ENCODE measurements around the gene PROX1. TPM values are rescaled to one million over a fixed set of nuclear protein-coding genes. Genes with fewer than 3 reads are reported as not detected.

The PROX1 gene
- total RNA-seq, 2 experiments from 2014 or later = 0.03 TPM; not detected in 1

- intact Hi-C loops (cut with DNase I, micrococcal nuclease) = no loop called here
- CTCF ChIA-PET = no interaction called here
These were observed 15.6 kb upstream of the PROX1 start for GRCh38 chr1:213972141-213972540.

GRCh38 chr1:213973129-213973528, 14.6 kb upstream of the PROX1 start:
- H3K4me1 Mint-ChIP-seq (ENCODE audit: low read depth) = no peaks in the 10 kb centered on the region
- Histone ChIP-seq H3K9me3 (ENCODE audit: control insufficient read depth in 1 of 2, insufficient read depth in 1 of 2, low read length in 2 of 2) (peaks cover 0 to 10% of the 10 kb centered on the region in 2 experiments), H3K36me3 (ENCODE audit: insufficient read depth, low read length) (no peaks in the 10 kb centered on the region), H3K27ac (ENCODE audit: low read depth in 1 of 2, low read length in 2 of 2) (no peak overlapping the region), H3K27me3 (ENCODE audit: control insufficient read depth in 1 of 2, insufficient read depth in 2 of 2, low read length in 2 of 2) (peaks cover 10 to 16% of the 10 kb centered on the region in 2 experiments), H3K4me3 (ENCODE audit: low read length) (no peak overlapping the region), H3K4me1 (ENCODE audit: insufficient read depth, low read length) (no peaks in the 10 kb centered on the region)
- CTCF ChIA-PET = no interaction called here
- intact Hi-C loops (cut with DNase I, micrococcal nuclease) = no loop called here
- H3K27ac Mint-ChIP-seq = no peak overlapping the region
- peaks cover 49% of the 10 kb centered on the region for H3K27me3 Mint-ChIP-seq
- ATAC-seq (ENCODE audit: poor library complexity) = no peak
- POLR2A ChIA-PET = no interaction called here
- no peaks in the 10 kb centered on the region for H3K36me3 Mint-ChIP-seq (ENCODE audit: low read depth)
- no peak for TF ChIP-seq CTCF (IDR thresholded peaks at IDR 0.05)
- H3K4me3 Mint-ChIP-seq = no peak overlapping the region
- no peaks in the 10 kb centered on the region for H3K9me3 Mint-ChIP-seq
- no peak for DNase-seq

More at GRCh38 chr1:213972141-213972540, 15.6 kb upstream of the PROX1 start:
- H3K27me3 ChIP-seq (ENCODE audit: control insufficient read depth in 1 of 2, insufficient read depth in 2 of 2, low read length in 2 of 2) = peaks cover 5 to 6% of the 10 kb centered on the region in 2 experiments
- H3K36me3 ChIP-seq (ENCODE audit: insufficient read depth, low read length) = no peaks in the 10 kb centered on the region
- no peaks in the 10 kb centered on the region for H3K4me1 Mint-ChIP-seq (ENCODE audit: low read depth)
- no peaks in the 10 kb centered on the region for H3K9me3 Mint-ChIP-seq
- no peaks in the 10 kb centered on the region for H3K36me3 Mint-ChIP-seq (ENCODE audit: low read depth)
- no peak overlapping the region for H3K27ac Mint-ChIP-seq
- no peak for DNase-seq
- peaks cover 0 to 3% of the 10 kb centered on the region in 2 experiments for H3K9me3 ChIP-seq (ENCODE audit: control insufficient read depth in 1 of 2, insufficient read depth in 1 of 2, low read length in 2 of 2)
- no peak overlapping the region for H3K4me3 Mint-ChIP-seq
- no peak for TF ChIP-seq CTCF (IDR thresholded peaks at IDR 0.05)
- H3K4me3 ChIP-seq (ENCODE audit: low read length) = no peak overlapping the region
- no peaks in the 10 kb centered on the region for H3K4me1 ChIP-seq (ENCODE audit: insufficient read depth, low read length)
- ATAC-seq (ENCODE audit: poor library complexity) = no peak
- peaks cover 41% of the 10 kb centered on the region for H3K27me3 Mint-ChIP-seq
- POLR2A ChIA-PET = no interaction called here
- H3K27ac ChIP-seq (ENCODE audit: low read depth in 1 of 2, low read length in 2 of 2) = no peak overlapping the region

GRCh38 chr1:213976665-213977485, 10.9 kb upstream of the PROX1 start:
- ATAC-seq (ENCODE audit: poor library complexity) (no peak), DNase-seq (no peak)
- no peaks in the 10 kb centered on the region for H3K36me3 ChIP-seq (ENCODE audit: insufficient read depth, low read length)
- H3K27ac ChIP-seq (ENCODE audit: low read depth in 1 of 2, low read length in 2 of 2) = no peak overlapping the region
- Mint-ChIP-seq H3K4me1 (ENCODE audit: low read depth) (peaks cover 23% of the 10 kb centered on the region), H3K27me3 (peaks cover 74% of the 10 kb centered on the region), H3K36me3 (ENCODE audit: low read depth) (no peaks in the 10 kb centered on the region), H3K4me3 (no peak overlapping the region), H3K27ac (no peak overlapping the region), H3K9me3 (no peaks in the 10 kb centered on the region)
- no peak overlapping the region for H3K4me3 ChIP-seq (ENCODE audit: low read length)
- H3K27me3 ChIP-seq (ENCODE audit: control insufficient read depth in 1 of 2, insufficient read depth in 2 of 2, low read length in 2 of 2) = peaks cover 40 to 53% of the 10 kb centered on the region in 2 experiments
- no peak for TF ChIP-seq CTCF (IDR thresholded peaks at IDR 0.05)
- intact Hi-C loops (cut with DNase I, micrococcal nuclease) = no loop called here
- POLR2A ChIA-PET = interaction anchor here (0.6 to 0.8 kb wide), 2 partner anchors 119 to 187 kb away, joined by 3 read pairs; no protein-coding TSS in a partner anchor
- peaks cover 0 to 24% of the 10 kb centered on the region in 2 experiments for H3K9me3 ChIP-seq (ENCODE audit: control insufficient read depth in 1 of 2, insufficient read depth in 1 of 2, low read length in 2 of 2)
- peaks cover 6% of the 10 kb centered on the region for H3K4me1 ChIP-seq (ENCODE audit: insufficient read depth, low read length)
- CTCF ChIA-PET = interaction anchor here (1.3 kb wide), 1 partner anchor 18 kb away, joined by 3 read pairs; no protein-coding TSS in a partner anchor
